GM12892 (cell line): ENCODE data around the gene PRPSAP1.

Experiments
- POLR2A ChIP-seq: IDR thresholded peaks from 2 replicates; pipeline ENCODE4 v1.6.1; 2011; ENCODE audit warnings: low read depth, low read length, control low read depth
- POLR2AphosphoS5 ChIP-seq: IDR thresholded peaks from 2 replicates; pipeline ENCODE4 v1.6.1; 2011; ENCODE audit warnings: low read depth, low read length, control low read depth

DNA sequence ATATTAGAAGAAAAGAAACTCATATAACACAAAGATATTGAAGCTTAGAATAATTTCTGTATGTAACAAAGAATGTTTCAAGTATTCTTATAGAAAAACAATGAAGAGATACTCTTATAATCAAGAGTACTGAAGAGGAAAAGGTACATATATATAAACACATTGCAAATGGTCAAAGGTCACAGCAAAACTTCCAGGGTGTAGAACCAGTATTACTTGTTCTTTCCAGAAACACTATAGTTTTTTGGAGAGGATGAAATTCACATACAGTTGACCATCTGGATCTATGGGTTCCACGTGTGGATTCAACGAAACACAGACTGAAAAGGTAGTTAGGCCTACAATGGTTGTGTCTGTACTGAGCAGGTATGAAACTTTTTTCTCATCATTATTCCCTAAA lies 22.6 kb downstream of the PRPSAP1 start:
- TF ChIP-seq POLR2A (no peak), POLR2AphosphoS5 (no peak)
